NCI-H526 treated with DMSO at 0.1 percent for 48 hours (cell line): ENCODE data around the gene TAF11L9.
"Not testable (repeated sequence)": the region's sequence is repeated elsewhere in the genome, so short reads cannot be mapped to it uniquely, and the experiment has no call there.

ENCODE experiments used
- DNase-seq: peaks from one replicate; lab custom pipeline; 2025; lab: John Stamatoyannopoulos, UW

TAF11L9 gene

DNA sequence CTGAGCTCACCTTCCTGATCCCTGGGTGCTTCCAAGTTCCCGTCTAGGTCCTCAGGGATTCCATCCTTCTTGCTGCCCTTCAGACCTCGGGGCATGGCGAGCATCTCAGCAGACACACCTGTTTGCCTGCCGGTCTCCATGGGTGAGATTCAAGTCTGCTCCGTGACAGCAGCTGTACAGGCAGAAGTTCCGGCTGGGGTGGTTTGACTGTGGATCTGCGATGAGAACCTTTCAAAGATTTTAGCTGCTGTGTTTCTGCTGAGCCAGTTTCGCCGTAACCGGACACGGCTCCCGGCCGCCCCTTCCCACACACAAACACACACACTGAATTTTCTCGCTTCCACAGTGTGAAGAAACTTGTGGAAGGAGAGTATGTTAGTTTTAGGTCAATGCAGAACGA is at the start of gene TAF11L9:
Gene TAF11L9, minus strand, starts transcription at position 140 of the 400 bp plus-strand sequence.
- not testable (repeated sequence) for DNase-seq

DNA sequence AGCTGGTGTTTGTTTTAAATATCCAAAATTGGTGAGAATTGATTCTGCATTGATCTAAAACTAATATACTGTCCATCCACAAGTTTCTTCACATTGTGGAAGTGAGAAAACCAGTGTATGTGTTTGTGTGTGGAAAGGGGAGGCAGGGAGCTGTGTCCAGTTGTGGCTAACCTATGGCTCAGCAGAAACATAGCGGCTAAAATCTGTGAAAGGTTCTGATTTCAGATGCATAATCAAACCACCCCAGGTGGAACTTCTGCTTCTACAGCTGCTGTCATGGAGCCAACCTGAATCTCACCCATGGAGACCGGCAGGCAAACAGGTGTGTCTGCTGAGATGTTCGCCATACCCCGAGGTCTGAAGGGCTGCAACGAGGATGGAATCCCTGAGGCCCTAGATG is 40.0 kb upstream of the TAF11L9 start, which contains the start of gene TAF11L14:
Gene TAF11L14, plus strand, starts transcription at position 301 of the 400 bp plus-strand sequence.
- no peak for DNase-seq

DNA sequence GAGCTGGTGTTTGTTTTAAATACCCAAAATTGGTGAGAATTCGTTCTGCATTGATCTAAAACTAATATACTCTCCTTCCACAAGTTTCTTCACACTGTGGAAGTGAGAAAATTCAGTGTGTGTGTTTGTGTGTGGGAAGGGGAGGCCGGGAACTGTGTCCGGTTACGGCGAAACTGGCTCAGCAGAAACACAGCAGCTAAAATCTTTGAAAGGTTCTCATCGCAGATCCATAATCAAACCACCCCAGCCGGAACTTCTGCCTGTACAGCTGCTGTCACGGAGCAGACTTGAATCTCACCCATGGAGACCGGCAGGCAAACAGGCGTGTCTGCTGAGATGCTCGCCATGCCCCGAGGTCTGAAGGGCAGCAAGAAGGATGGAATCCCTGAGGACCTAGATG is 37.6 kb upstream of the TAF11L9 start, which contains the start of gene TAF11L13:
Gene TAF11L13, plus strand, starts transcription at position 301 of the 400 bp plus-strand sequence.
- not testable (repeated sequence) for DNase-seq

DNA sequence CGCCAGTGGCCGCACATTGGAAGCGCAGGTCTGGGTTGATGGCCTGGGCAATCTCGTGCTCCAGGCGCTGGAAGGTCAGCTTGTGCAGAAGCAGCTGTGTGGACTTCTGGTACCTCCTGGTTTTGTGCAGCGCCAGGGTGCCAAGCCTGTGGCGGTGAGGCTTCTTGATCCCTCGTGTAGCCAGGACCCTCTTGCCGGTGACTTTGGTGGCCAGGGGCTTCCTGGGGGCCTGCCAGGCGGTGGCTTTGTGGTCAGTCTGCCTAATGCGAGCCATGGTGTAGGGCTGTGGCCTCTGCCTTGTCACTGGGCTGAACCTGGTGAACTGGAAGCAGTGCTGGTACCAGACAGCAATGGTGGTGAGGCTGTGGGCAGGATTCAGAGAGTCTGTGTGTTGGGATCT is 31.5 kb upstream of the TAF11L9 start:
- no peak for DNase-seq

DNA sequence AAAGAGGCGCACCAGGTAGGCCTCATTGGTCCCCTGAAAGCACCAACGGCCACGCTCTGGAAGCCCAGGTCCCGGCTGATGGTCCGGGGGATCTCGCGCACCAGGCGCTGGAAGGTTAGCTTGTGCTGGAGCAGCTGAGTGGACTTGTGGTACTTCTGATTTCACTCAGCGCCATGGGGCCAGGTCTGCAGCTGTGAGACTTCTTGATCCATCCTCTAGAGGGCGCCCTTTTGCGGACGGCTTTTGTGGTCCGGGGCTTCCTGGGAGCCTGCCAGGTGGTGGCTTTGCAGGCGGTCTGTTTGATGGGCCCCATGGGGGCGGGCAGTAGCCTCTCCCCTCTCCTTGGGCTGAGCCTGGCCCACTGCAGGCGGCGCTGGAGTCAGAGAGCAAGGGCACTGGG is 26.4 kb upstream of the TAF11L9 start:
- no peak for DNase-seq

DNA sequence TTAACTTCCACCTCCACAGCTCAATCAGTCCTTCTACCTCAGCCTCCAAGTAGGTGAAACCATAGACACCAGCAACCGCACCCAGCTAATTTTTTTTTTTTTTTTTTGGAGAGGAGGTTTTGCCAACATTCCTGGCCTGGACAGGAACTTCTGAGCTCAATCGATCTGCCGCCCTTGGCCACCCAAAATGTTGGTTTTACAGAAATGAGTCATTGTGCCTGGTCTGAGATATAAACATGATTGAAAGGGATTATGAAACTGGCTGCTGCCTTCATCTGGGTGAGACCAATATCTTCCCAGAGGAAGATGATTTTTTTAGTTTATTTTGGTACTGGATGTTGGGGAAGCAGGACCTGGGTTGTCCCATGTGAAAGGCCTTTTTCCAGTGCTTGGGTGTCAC is 25.2 kb upstream of the TAF11L9 start:
- DNase-seq, result no peak

DNA sequence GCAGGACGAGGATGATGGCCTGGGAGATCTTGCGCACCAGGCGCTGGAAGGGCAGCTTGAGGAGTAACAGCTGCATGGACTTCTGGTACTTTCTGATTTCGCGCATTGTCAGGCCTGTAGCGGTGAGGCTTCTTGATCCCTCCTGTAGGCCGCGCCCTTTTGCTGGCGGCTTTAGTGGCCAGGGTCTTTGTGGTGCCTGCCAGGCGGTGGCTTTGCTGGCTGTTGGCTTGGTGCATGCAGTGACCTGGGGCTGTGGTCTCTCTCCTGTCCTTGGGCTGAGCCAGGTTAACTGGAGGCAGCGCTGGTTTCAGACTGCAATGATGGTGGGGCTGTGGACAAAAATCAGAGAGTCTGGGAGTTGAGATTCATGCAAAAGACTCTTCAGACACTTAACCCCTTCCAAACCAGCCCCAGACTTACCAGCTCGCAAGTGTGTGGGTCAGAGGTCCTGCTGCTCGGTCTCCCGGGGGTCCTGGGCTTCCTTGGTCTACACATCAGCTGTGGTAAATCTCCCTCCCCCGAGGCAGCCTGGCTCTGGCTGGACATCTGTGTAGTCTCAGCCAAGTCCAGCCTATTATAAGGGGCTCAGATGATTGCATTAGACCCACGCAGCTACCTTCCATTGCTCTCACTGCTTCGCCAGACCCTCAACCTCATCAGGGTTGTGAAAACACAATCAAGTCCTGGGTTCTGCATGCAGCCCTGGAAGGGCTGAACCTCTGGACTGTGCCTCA is 20.8 kb upstream of the TAF11L9 start:
- no peak for DNase-seq

DNA sequence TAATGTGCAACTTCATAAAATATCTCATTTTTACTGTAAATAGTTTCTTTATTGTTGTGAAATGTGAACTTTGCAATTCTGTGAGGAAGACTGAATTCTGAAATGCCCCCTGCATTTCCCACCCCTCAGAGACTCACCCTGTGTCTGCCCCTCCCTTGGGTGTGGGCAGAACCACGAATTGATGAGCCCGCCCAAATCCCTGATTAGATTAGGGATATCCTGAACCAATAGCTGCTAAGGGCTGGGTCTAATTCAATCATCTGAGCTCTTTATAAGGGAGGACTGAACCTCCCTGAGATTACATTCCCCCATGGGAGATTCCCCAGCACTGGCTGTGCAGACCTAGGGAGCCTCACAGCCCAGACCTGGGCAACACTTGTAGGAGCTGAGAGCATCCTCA is 15.9 kb upstream of the TAF11L9 start, which contains the start of gene TAF11L12:
Gene TAF11L12, plus strand, starts transcription at position 301 of the 400 bp plus-strand sequence.
- not testable (repeated sequence) for DNase-seq

DNA sequence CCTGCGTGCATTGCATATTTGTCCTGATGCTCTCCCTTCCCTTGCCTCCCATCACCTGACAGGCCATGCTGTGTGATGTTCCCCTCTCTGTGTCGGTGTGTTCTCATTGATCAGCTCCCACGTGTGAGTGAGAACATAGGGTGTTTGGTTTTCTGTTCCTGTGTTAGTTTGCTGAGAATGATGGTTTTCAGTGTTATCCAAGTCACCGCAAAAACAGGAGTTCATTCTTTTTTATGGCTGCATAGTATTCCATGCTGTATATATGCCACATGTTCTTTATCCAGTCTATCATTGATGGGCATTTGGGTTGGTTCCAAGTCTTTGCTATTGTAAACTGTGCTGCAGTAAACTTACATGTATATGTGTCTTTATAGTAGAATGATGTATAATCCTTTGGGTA is 13.3 kb upstream of the TAF11L9 start:
- DNase-seq, result not testable (repeated sequence)

DNA sequence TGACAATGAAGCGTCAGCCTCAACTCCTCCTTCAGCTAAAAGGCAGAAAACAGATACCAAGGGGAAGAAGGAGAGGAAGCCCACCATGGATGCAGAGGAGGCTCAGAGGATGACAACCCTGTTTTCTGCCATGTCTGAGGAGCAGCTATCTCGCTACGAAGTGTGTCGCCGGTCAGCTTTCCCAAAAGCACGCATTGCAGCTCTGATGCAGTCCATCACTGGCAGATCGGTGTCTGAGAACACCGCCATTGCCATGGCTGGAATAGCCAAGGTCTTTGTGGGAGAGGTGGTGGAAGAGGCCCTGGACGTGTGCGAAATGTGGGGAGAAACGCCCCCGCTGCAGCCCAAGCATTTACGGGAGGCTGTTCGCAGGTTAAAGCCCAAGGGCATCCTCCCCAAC is 10.8 kb upstream of the TAF11L9 start:
- no peak for DNase-seq

DNA sequence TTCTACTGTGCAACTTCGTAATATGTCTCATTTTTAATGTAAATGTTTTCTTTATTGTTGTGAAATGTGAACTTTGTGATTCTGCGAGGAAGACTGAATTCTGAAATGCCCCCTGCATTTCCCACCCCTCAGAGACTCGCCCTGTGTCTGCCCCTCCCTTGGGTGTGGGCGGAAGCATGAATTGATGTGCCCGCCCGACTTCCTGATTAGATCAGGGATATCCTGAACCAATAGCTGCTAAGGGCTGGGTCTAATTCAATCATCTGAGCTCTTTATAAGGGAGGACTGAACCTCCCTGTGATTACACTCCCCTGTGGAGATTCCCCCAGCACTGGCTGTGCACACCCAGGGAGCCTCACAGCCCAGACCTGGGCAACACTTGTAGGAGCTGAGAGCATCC is 9.7 kb upstream of the TAF11L9 start, which contains the start of gene TAF11L11:
Gene TAF11L11, plus strand, starts transcription at position 304 of the 400 bp plus-strand sequence.
- not testable (repeated sequence) for DNase-seq

DNA sequence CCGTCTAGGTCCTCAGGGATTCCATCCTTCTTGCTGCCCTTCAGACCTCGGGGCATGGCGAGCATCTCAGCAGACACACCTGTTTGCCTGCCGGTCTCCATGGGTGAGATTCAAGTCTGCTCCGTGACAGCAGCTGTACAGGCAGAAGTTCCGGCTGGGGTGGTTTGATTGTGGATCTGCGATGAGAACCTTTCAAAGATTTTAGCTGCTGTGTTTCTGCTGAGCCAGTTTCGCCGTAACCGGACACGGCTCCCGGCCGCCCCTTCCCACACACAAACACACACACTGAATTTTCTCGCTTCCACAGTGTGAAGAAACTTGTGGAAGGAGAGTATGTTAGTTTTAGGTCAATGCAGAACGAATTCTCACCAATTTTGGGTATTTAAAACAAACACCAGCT is 3.5 kb upstream of the TAF11L9 start, which contains the start of gene TAF11L10:
Gene TAF11L10, minus strand, starts transcription at position 101 of the 400 bp plus-strand sequence.
- not testable (repeated sequence) for DNase-seq

DNA sequence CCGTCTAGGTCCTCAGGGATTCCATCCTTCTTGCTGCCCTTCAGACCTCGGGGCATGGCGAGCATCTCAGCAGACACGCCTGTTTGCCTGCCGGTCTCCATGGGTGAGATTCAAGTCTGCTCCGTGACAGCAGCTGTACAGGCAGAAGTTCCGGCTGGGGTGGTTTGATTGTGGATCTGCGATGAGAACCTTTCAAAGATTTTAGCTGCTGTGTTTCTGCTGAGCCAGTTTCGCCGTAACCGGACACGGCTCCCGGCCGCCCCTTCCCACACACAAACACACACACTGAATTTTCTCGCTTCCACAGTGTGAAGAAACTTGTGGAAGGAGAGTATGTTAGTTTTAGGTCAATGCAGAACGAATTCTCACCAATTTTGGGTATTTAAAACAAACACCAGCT is 3.3 kb downstream of the TAF11L9 start, which contains the start of gene TAF11L8:
Gene TAF11L8, minus strand, starts transcription at position 101 of the 400 bp plus-strand sequence.
- DNase-seq, result not testable (repeated sequence)

DNA sequence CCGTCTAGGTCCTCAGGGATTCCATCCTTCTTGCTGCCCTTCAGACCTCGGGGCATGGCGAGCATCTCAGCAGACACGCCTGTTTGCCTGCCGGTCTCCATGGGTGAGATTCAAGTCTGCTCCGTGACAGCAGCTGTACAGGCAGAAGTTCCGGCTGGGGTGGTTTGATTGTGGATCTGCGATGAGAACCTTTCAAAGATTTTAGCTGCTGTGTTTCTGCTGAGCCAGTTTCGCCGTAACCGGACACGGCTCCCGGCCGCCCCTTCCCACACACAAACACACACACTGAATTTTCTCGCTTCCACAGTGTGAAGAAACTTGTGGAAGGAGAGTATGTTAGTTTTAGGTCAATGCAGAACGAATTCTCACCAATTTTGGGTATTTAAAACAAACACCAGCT is 8.5 kb downstream of the TAF11L9 start, which contains the start of gene TAF11L7:
Gene TAF11L7, minus strand, starts transcription at position 101 of the 400 bp plus-strand sequence.
- not testable (repeated sequence) for DNase-seq
